HG03025 (cell line): ENCODE results near the gene ST8SIA5.
"Not testable (repeated sequence)": the region's sequence is repeated elsewhere in the genome, so short reads cannot be mapped to it uniquely, and the experiment has no call there.

Experiments
- ATAC-seq: cut with Tn5 transposase; IDR thresholded peaks from one replicate; pipeline ENCODE4 v1.9.1; 2021; ENCODE audit warnings: mild to moderate bottlenecking, moderate library complexity; ENCODE audit not compliant: unreplicated experiment, low FRiP score

ST8SIA5 gene

GRCh38 chr18:46756559-46757201 lies at the start of gene ST8SIA5:
ST8SIA5 (minus strand) TSS chr18:46757053; CDS start chr18:46756508, 545 bp downstream.
- ATAC-seq: no peak

- not testable (repeated sequence) for ATAC-seq
These were observed 39.1 kb upstream of the ST8SIA5 start for GRCh38 chr18:46795945-46796344.

GRCh38 chr18:46794607-46795006 lies 37.8 kb upstream of the ST8SIA5 start:
- ATAC-seq: no peak

GRCh38 chr18:46793565-46793964 lies 36.7 kb upstream of the ST8SIA5 start:
- no peak for ATAC-seq

- ATAC-seq: no peak
These were observed 32.2 kb upstream of the ST8SIA5 start for GRCh38 chr18:46789088-46789487.

GRCh38 chr18:46787674-46788073 lies 30.8 kb upstream of the ST8SIA5 start:
- no peak for ATAC-seq

GRCh38 chr18:46772357-46772756 lies 15.5 kb upstream of the ST8SIA5 start:
- ATAC-seq: no peak

- ATAC-seq: no peak
These were observed 14.3 kb upstream of the ST8SIA5 start for GRCh38 chr18:46771141-46771540.

- ATAC-seq: no peak
These were observed 13.9 kb upstream of the ST8SIA5 start for GRCh38 chr18:46770708-46771107.

GRCh38 chr18:46768166-46768921 lies 11.5 kb upstream of the ST8SIA5 start:
- ATAC-seq: no peak

GRCh38 chr18:46767217-46767616 lies 10.4 kb upstream of the ST8SIA5 start:
- no peak for ATAC-seq

GRCh38 chr18:46764586-46764985 lies 7.7 kb upstream of the ST8SIA5 start:
- ATAC-seq: no peak

GRCh38 chr18:46761059-46761769 lies 4.4 kb upstream of the ST8SIA5 start:
- ATAC-seq: no peak

- ATAC-seq: no peak
These were observed 3.0 kb upstream of the ST8SIA5 start for GRCh38 chr18:46759890-46760289.

- no peak for ATAC-seq
These were observed 761 bp downstream of the ST8SIA5 start for GRCh38 chr18:46756025-46756558.

GRCh38 chr18:46755315-46756024 lies 1.4 kb downstream of the ST8SIA5 start:
- ATAC-seq: no peak

GRCh38 chr18:46754661-46755292 lies 2.1 kb downstream of the ST8SIA5 start:
- ATAC-seq: no peak

- no peak for ATAC-seq
These were observed 2.7 kb downstream of the ST8SIA5 start for GRCh38 chr18:46754188-46754587.

GRCh38 chr18:46751882-46752281 lies 5.0 kb downstream of the ST8SIA5 start:
- ATAC-seq: no peak

- no peak for ATAC-seq
These were observed 6.2 kb downstream of the ST8SIA5 start for GRCh38 chr18:46750626-46751025.
